Measurements from ENCODE around the gene CTF1. TPM values are rescaled to one million over a fixed set of nuclear protein-coding genes. Genes with fewer than 3 reads are reported as not detected.

The CTF1 gene
- total and polyA plus RNA-seq, 8 donors, result 4.5 to 10.5 (median 9.0) TPM

DNA sequence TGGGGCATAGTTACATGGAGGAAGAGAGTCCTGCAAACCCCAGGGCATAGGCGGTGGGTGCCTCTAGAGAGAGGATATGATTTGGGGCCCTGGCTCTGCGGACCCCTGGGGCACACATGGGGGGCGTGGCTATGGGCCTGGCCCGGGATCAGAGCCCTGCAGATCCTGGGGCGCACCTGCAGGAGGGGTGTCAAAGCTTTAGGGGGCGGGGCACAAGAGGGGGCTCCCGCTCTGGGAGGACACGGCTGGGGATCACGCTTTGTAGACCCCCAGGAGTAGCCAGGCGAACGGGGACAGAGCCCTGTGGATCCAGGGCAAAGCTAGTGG is 3.0 kb upstream of the CTF1 start:
- H3K27me3 ChIP-seq, result no peaks in the 10 kb centered on the region
- DNase-seq (peak in 1 of 4 donors; percentile 76), ATAC-seq (no peak)
- TF ChIP-seq, protein P1, sequence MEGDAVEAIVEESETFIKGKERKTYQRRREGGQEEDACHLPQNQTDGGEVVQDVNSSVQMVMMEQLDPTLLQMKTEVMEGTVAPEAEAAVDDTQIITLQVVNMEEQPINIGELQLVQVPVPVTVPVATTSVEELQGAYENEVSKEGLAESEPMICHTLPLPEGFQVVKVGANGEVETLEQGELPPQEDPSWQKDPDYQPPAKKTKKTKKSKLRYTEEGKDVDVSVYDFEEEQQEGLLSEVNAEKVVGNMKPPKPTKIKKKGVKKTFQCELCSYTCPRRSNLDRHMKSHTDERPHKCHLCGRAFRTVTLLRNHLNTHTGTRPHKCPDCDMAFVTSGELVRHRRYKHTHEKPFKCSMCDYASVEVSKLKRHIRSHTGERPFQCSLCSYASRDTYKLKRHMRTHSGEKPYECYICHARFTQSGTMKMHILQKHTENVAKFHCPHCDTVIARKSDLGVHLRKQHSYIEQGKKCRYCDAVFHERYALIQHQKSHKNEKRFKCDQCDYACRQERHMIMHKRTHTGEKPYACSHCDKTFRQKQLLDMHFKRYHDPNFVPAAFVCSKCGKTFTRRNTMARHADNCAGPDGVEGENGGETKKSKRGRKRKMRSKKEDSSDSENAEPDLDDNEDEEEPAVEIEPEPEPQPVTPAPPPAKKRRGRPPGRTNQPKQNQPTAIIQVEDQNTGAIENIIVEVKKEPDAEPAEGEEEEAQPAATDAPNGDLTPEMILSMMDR (IDR thresholded peaks at IDR 0.05), result no peak
- peaks cover 0 to 32% of the 10 kb centered on the region in 2 donors for H3K36me3 ChIP-seq
- peak overlapping the region; percentile 71 to 76 for H3K4me3 ChIP-seq
- H3K27ac ChIP-seq, result peak overlapping the region; percentile 85 to 93
- no peaks in the 10 kb centered on the region for H3K9me3 ChIP-seq
- intact Hi-C loops (cut with DNase I), result no loop called here
- H3K4me1 ChIP-seq, result peaks cover 22 to 48% of the 10 kb centered on the region in 2 donors

DNA sequence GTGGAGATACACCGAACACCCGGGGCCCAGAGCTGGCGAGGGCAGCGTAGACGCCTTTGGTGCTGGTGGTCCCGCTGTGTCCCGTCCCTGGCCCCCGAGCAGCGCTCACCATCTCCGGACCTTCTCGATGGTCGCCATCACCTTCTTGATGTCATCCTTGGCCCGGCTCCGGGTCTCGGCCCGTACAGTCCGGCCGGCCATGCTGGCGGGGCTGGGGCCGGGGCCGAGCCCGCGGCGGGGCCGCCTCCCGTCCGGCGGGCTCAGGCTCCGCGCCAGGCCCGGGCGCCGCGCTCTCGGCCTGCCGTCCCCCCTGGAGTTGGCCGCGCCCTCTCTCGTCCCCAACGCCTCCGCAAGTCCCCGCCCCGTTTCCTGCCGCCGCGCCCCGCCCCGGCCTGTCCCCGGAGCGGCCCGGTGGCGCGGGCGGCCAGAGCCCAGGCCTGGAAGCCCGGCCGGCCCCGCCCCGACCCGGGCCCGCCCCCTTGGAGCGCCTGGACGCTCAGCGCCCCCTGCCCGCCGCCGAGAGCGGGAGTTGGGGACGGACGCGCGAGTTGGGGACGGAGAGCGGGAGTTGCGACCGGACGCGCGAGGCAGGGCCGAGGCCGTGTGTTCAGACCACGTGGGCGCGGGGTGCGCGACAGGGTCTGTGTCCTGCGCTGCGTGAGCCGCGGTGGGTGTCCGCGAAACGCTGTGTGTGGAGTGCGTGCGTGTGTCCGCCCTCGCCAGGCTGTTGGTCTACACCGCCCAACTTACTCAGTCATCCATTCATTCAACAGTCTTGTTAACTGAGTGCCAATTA is 2.5 kb upstream of the CTF1 start, which contains the start of gene BCL7C:
Gene BCL7C (minus strand): TSS at position 334 of the 796 bp plus-strand sequence. CDS start 133 bp downstream, at position 201.
- intact Hi-C loops (cut with DNase I), result no loop called here
- peak; percentile 88 to 99 (median 94) for DNase-seq
- Histone ChIP-seq H3K4me1 (peaks cover 22 to 48% of the 10 kb centered on the region in 2 donors), H3K36me3 (peaks cover 0 to 26% of the 10 kb centered on the region in 2 donors), H3K9me3 (no peaks in the 10 kb centered on the region), H3K27ac (peak within 1 kb of the TSS; percentile 93 to 98), H3K27me3 (no peaks in the 10 kb centered on the region), H3K4me3 (peak within 1 kb of the TSS; percentile 71 to 76)
- TF ChIP-seq, protein P1 (IDR thresholded peaks at IDR 0.05), result peak; percentile 23 to 24
- peak; percentile 83 for ATAC-seq

DNA sequence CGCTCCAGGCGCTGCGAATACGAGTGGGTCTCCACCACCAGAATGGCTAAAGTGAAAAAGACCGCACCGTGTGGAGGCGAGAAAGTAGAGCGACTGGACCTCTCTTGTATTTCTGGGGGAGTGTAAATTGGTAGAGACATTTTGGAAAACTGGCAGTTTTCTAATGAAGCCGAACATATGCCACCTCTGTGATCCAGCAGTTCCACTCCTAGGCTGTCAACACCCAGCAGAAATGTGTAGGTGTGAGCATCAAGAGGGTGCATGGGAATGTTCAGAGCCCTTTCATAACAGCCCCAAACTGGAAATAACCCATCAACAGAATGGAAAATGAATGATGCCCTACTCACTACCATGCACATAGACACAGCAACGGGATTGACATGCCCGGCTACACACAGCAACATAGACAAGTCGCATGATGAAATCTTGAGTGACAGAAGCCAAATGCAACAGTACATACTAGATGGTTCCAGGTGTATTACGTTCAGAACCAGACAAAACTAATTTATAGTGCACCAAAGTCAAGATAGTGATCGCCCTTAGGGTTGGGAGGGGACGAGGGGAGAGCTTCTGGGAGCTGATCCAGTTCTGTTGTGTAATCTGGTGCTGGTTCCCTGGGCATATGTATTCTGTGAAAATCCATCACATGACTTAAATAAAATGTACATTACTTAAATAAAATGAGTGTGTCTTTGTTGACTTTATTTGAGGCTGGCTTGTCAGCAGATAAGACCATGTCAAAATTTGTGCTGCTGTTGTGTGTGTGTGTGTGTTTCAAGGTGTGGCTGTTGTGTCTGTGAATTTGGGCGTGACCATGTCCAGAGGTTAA is 1.7 kb upstream of the CTF1 start:
- H3K4me3 ChIP-seq, result peak overlapping the region; percentile 24 to 76
- H3K4me1 ChIP-seq, result peaks cover 22 to 48% of the 10 kb centered on the region in 2 donors
- H3K27me3 ChIP-seq, result no peaks in the 10 kb centered on the region
- H3K36me3 ChIP-seq, result peaks cover 0 to 18% of the 10 kb centered on the region in 2 donors
- intact Hi-C loops (cut with DNase I), result no loop called here
- H3K9me3 ChIP-seq, result no peaks in the 10 kb centered on the region
- TF ChIP-seq, protein P1 (IDR thresholded peaks at IDR 0.05), result no peak
- peak overlapping the region; percentile 93 to 98 for H3K27ac ChIP-seq
- DNase-seq (peak in 1 of 4 donors; percentile 8), ATAC-seq (no peak)

DNA sequence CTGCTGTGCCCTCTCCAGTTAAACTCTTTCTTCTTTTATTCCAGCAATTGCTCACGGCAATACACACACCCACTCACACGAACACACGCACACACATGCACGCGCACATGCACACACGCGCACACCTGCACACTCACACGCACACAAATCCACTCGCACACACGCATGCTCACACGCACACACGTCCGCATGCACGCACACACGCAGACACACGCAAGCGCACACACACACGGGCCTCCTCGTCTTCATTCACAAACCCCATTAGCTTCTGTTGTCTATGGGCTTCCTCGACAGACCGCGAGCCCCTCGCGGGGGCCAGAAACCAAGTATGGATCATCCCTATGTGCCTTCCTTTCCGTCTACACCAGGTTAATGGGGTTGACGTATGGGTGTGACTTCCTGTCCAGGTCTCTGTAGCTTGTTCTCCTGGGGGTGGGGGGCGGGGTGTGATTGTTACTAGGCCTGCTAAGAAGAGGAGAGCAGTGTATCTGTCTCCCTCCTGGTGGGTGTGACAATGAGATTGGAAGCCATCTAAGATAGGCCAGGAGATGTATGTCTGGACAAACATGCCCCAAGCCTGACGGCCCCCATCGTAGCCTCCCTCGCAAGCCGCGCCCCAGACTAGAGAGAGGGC is 670 bp upstream of the CTF1 start:
- H3K27ac ChIP-seq, result peak overlapping the region; percentile 93 to 98
- H3K4me1 ChIP-seq, result peaks cover 22 to 48% of the 10 kb centered on the region in 2 donors
- intact Hi-C loops (cut with DNase I), result no loop called here
- peak overlapping the region; percentile 47 to 55 for H3K4me3 ChIP-seq
- DNase-seq, result peak in 3 of 4 donors; percentile 30 to 59 (median 55)
- peak; percentile 1 for ATAC-seq
- no peaks in the 10 kb centered on the region for H3K27me3 ChIP-seq
- TF ChIP-seq, protein P1 (IDR thresholded peaks at IDR 0.05), result no peak
- peaks cover 0 to 8% of the 10 kb centered on the region in 2 donors for H3K36me3 ChIP-seq
- no peaks in the 10 kb centered on the region for H3K9me3 ChIP-seq

Data from left lung (tissue), 10 donors.